Activated T-helper 2 cell treated with anti-CD3 and anti-CD28 coated beads, Interferon-gamma antibody, Interleukin-2, Interleukin-4, amounts not matched to agents 10 μg/mL and 5 μg/mL and 100 μg/mL, durations not matched to agents 14 hours and 24 hours and 36 hours (primary cell): ENCODE measurements around the gene GSS. TPM values are rescaled to one million over a fixed set of nuclear protein-coding genes. Genes with fewer than 3 reads are reported as not detected.

ENCODE experiments used
- DNase-seq: peaks from one replicate; pipeline ENCODE4 v3.0.0; 2021; ENCODE audit warnings: low spot score
- H3K27ac Mint-ChIP-seq: one replicate; pipeline ENCODE4 v1.8.0; 2021; ENCODE audit warnings: mixed read lengths
- H3K27me3 Mint-ChIP-seq: one replicate; pipeline ENCODE4 v1.8.0; 2021; ENCODE audit warnings: low read depth, mixed read lengths
- H3K36me3 Mint-ChIP-seq: one replicate; pipeline ENCODE4 v1.8.0; 2021; ENCODE audit warnings: low read depth, mixed read lengths
- H3K4me1 Mint-ChIP-seq: one replicate; pipeline ENCODE4 v1.8.0; 2021; ENCODE audit warnings: low read depth, mixed read lengths
- H3K4me3 Mint-ChIP-seq: one replicate; pipeline ENCODE4 v1.8.0; 2021; ENCODE audit warnings: low read depth, mild to moderate bottlenecking, moderate library complexity, mixed read lengths
- H3K9me3 Mint-ChIP-seq: one replicate; pipeline ENCODE4 v1.8.0; 2021; ENCODE audit warnings: mixed read lengths
- intact Hi-C: fragments of 100-400 bp; cut with micrococcal nuclease; formaldehyde crosslinking; loops from one replicate; pipeline ENCODE4 v1.15.1; 2023
- total RNA-seq: library from RNA; stranded (reverse); gene quantifications from 2 replicates; pipeline ENCODE4 v1.2.3, GENCODE V29; 2022

The GSS gene
- 70.5 and 77.1 TPM in 2 replicates for total RNA-seq

DNA sequence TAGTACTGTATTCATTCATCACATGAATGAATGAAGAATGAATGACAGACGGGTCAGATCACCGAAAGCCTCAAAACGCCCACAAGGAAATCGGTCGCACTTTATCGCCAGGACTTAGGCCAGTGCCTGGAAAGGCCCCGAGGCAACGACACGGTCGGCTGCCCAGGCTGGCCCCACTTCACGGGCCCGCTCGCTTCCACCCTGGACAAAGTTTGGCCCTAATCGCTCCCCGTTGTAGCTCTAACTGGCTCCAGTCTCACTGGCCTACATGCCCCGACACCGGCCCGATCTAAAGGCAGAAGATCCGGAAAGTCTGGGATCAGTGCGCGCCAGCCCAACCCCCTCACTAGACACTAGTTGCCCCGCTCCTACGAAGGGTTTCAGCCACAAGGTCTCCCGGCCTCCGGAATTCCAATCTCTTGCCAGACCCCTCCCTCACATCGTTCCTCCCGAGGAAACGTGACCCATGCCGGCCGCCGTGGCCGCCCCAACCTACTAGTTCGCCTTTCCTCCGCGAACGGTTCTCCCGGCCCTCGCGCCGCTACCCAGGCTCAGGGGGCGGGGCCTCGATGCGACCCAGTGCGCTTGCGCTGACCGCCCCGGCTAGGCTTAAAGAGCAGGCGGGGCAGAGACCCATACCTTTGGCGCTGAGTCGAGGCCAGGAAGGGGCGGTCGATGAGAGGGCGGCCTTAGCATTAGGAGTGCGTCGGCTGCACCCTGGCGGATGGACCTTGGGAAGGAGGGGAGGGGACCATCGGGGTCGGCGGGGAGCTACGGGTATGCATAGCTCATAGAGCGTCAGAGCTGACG is at the start of gene GSS, which contains the start of gene MYH7B:
TSS of gene GSS (minus strand) at position 576 of the 810 bp plus-strand sequence. CDS start 3,954 bp downstream, outside the sequence.
TSS of gene MYH7B (plus strand) at position 638 of the 810 bp plus-strand sequence. CDS start 22,138 bp downstream, outside the sequence.
- Mint-ChIP-seq H3K27me3 (no peaks in the 10 kb centered on the region), H3K27ac (peak within 1 kb of the TSS; percentile 97), H3K4me1 (peaks cover 15% of the 10 kb centered on the region), H3K9me3 (no peaks in the 10 kb centered on the region), H3K36me3 (peaks cover 4% of the 10 kb centered on the region), H3K4me3 (peak within 1 kb of the TSS; percentile 97)
- DNase-seq: peak; percentile 96
- intact Hi-C loops: loop anchor here (1.0 to 5.0 kb wide), 6 partner anchors 37 to 137 kb away; partner anchors contain the start of genes NCOA6 and TRPC4AP

DNA sequence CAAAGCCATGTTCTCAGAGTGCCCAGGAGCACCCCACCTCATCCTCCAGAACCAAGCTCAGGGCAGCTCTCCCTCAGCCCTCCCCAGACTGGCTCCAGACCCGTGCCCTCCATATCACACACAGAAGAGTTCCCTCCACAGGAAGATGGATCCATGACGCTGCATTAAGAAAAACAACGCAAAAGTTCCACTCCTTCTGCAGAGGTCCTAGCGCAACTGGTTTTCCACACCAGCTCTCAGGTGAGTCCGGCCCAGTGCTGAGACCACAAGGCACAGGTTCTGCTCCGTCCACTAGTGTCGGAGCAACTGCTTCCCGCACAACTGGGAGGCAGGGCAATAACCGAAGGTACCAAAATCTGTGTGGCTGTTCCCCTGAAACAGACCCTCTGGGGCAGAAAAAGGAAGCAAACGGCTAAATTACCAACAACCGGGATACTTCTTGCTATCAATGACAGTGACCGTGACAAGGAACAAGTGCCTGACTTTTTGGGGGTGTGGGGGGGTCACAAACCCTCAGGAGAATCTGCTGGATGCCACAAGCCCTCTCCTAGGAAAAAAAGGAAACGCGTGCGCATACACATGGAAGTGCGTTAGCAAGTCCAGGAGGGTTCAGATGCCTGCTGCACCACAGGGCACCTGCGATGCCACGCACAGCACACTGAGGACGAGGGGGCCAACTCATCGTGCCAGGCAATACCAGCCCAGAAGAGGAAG is 49.3 kb upstream of the GSS start:
- H3K4me3 Mint-ChIP-seq: no peak overlapping the region

DNA sequence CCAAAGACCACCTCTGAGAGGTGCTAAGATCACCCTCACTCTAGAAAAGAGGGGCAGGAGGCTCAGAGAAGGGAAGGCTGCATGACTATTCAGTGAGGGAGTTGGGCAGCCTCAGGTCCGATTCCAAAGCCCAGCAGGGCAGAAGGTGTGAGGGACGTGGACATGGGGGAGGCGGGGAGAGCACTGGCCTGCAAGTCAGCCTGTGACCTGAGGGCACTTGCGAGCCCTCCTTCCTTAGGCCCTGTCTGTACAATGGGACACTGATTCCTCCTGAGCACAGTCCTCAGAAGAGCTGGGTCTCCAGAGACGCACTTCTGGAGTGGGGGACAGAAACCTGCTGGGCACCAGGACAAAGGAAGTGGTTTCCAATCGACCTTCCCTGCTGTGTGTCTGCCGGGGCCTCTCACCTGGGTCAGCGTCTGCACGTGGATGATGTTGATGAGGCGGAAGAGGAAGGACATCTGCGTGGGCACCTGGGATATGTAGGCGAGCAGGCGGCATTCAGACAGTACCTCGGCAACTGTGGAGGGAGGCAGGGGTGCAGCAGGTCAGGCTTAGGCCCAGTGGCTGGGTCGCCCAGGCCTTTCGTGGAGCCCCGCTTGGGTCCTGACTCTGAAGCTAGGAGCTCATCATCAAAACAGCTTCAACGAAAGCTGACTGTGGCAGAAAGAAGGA is 48.6 kb upstream of the GSS start:
- no peaks in the 10 kb centered on the region for H3K27me3 Mint-ChIP-seq
- no peak overlapping the region for H3K27ac Mint-ChIP-seq
- no peak for DNase-seq
- no peaks in the 10 kb centered on the region for H3K4me1 Mint-ChIP-seq
- H3K4me3 Mint-ChIP-seq: no peak overlapping the region
- no peaks in the 10 kb centered on the region for H3K9me3 Mint-ChIP-seq
- intact Hi-C loops: no loop called here
- H3K36me3 Mint-ChIP-seq: peaks cover 59% of the 10 kb centered on the region

More for the DNA sequence above, 49.3 kb upstream of the GSS start:
- Mint-ChIP-seq H3K27me3 (no peaks in the 10 kb centered on the region), H3K27ac (no peak overlapping the region), H3K36me3 (peaks cover 60% of the 10 kb centered on the region), H3K9me3 (no peaks in the 10 kb centered on the region), H3K4me1 (no peaks in the 10 kb centered on the region)
- no peak for DNase-seq
- intact Hi-C loops: no loop called here

DNA sequence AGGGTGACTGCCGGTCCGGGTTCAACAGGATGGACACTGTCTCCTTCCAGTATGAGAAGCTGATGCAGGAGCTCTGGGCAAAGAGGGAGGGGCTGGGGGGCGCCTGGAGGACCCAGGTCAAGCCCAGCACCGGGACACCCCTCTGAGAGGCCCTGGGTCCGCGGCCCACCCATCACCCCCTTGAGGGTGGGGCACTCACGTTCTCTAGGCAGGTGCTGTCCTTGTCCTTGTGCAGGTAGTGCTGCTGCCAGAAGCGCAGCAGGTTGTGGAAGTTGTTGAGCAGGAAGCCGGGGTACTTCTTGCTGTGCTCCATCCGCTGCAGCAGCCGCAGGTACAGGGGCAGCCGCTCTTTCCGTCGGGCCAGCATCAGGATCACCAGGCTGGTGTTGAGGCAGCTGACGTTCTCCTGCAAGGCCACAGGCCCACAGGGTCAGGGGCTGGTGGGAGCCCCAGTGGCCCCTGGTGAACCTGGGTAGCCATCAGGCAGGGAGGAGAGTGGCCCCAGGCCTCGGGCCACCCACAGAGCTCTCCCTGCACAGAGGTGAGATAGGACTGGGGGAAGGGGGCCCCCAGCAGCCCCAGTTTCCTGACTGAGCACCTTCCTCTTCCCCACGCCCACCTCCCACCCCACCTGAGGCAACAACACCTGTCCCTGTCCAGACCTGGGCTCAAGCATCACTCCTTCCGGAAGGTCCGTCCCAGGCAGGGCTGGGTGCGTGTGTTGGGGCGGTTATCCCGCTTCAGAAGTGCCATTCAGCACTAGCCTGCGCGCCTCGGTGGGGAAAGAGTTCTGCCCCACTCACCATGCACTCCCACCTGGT is 47.8 kb upstream of the GSS start:
- Mint-ChIP-seq H3K36me3 (peaks cover 58% of the 10 kb centered on the region), H3K4me1 (no peaks in the 10 kb centered on the region), H3K27ac (no peak overlapping the region), H3K9me3 (no peaks in the 10 kb centered on the region), H3K27me3 (no peaks in the 10 kb centered on the region), H3K4me3 (no peak overlapping the region)
- DNase-seq: no peak
- intact Hi-C loops: no loop called here

- intact Hi-C loops: no loop called here
- Mint-ChIP-seq H3K27ac (no peak overlapping the region), H3K27me3 (no peaks in the 10 kb centered on the region), H3K4me3 (no peak overlapping the region), H3K36me3 (peaks cover 58% of the 10 kb centered on the region), H3K9me3 (no peaks in the 10 kb centered on the region), H3K4me1 (no peaks in the 10 kb centered on the region)
- no peak for DNase-seq
These were observed 47.0 kb upstream of the GSS start for GRCh38 chr20:35002426-35003210.

DNA sequence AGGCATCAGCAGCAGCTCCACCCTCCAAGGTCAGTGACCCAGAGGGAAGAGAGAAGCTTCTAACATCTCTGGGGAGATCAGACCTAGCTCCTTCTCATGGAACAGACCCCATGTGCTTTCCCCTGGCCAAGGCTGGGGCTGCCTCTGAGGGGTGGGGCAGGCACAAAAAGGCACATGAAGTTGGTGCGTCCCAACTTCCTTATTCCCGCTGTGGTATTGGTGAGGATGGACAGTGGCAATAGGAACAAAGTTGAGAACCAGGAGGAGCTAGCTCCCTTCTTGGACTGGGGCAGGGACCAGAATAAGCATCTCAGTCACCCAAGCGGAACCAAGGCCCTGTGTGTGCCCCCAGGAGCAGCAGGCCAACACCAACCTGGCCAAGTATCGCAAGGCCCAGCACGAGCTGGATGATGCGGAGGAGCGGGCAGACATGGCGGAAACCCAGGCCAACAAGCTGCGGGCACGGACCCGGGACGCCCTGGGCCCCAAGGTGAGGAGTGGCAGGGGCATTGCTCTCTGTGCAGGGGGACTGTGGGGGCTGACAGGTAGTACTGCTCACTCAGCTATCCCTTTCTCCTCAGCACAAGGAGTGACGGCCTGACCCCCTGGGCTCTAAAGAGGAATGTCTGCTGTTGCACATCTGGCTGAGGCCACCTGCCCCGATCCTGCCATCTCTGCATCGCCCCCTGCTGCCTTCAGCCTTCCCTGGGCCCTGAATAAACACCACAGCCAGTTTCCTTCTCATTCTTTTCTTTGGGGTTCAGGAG is 46.2 kb upstream of the GSS start:
- no peak overlapping the region for H3K27ac Mint-ChIP-seq
- no peak for DNase-seq
- H3K36me3 Mint-ChIP-seq: peaks cover 55% of the 10 kb centered on the region
- intact Hi-C loops: no loop called here
- H3K9me3 Mint-ChIP-seq: no peaks in the 10 kb centered on the region
- no peaks in the 10 kb centered on the region for H3K27me3 Mint-ChIP-seq
- no peak overlapping the region for H3K4me3 Mint-ChIP-seq
- H3K4me1 Mint-ChIP-seq: no peaks in the 10 kb centered on the region

DNA sequence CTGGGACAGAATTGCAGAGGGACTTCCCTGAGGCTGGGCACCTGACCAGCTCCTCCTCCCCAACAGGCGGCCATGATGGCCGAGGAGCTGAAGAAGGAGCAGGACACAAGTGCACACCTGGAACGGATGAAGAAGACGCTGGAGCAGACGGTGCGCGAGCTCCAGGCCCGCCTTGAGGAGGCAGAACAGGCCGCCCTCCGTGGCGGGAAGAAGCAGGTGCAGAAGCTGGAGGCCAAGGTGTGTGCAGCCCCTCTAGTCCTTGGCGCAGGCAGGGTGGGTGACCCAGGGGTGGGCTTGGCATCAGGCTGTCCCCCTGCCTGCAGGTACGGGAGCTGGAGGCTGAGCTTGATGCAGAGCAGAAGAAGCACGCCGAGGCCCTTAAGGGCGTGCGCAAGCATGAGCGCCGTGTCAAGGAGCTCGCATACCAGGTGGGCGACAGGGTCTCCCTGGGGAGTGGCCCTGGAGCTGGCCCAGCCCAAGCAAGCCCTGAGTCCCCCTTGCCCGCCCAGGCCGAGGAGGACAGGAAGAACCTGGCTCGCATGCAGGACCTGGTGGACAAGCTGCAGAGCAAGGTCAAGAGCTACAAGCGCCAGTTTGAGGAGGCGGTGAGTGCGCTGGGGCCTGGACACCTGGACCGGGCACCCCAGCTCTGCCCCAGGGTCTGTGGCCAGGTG is 45.5 kb upstream of the GSS start:
- H3K27ac Mint-ChIP-seq: no peak overlapping the region
- peaks cover 55% of the 10 kb centered on the region for H3K36me3 Mint-ChIP-seq
- no peak for DNase-seq
- no peak overlapping the region for H3K4me3 Mint-ChIP-seq
- no peaks in the 10 kb centered on the region for H3K9me3 Mint-ChIP-seq
- no peaks in the 10 kb centered on the region for H3K27me3 Mint-ChIP-seq
- intact Hi-C loops: no loop called here
- no peaks in the 10 kb centered on the region for H3K4me1 Mint-ChIP-seq

DNA sequence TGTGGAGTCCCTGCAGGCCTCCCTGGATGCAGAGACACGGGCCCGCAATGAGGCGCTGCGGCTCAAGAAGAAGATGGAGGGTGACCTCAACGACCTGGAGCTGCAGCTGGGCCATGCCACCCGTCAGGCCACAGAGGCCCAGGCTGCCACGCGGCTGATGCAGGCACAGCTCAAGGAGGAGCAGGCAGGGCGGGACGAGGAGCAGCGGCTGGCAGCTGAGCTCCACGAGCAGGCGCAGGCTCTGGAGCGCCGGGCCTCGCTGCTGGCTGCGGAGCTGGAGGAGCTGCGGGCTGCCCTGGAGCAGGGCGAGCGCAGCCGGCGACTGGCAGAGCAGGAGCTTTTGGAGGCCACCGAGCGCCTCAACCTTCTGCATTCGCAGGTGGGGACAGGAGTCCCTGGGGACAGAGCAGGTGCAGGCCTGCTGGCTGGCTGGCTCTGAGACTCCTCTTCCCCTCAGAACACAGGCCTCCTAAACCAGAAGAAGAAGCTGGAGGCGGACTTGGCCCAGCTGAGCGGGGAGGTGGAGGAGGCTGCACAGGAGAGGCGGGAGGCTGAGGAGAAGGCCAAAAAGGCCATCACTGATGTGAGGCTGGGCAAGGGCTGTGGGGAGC is 44.8 kb upstream of the GSS start:
- Mint-ChIP-seq H3K27me3 (no peaks in the 10 kb centered on the region), H3K9me3 (no peaks in the 10 kb centered on the region), H3K36me3 (peaks cover 51% of the 10 kb centered on the region), H3K27ac (no peak overlapping the region), H3K4me3 (no peak overlapping the region), H3K4me1 (no peaks in the 10 kb centered on the region)
- intact Hi-C loops: no loop called here
- no peak for DNase-seq

DNA sequence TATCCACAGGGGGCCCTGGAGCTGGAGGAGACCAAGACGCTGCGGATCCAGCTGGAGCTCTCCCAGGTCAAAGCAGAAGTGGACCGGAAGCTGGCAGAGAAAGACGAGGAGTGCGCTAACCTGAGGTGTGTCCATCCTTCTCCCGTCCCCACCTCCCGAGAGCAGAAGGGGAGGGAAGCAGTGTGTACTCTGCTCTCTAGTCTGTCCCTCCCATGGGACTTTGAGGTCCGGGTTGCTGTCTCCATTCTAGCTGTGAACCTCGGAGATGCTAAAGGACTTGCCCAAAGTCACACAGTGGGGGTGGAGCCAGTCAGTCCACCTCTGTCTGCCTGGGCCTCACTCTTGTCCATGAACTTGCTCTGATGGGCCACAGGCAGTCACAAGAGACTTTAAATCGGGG is 44.2 kb upstream of the GSS start:
- intact Hi-C loops: no loop called here
- H3K4me3 Mint-ChIP-seq: no peak overlapping the region
- DNase-seq: no peak
- no peaks in the 10 kb centered on the region for H3K4me1 Mint-ChIP-seq
- H3K27me3 Mint-ChIP-seq: no peaks in the 10 kb centered on the region
- H3K27ac Mint-ChIP-seq: no peak overlapping the region
- no peaks in the 10 kb centered on the region for H3K9me3 Mint-ChIP-seq
- H3K36me3 Mint-ChIP-seq: peaks cover 46% of the 10 kb centered on the region

GRCh38 chr20:34999021-34999451 is 43.4 kb upstream of the GSS start:
- Mint-ChIP-seq H3K9me3 (no peaks in the 10 kb centered on the region), H3K27ac (no peak overlapping the region), H3K4me3 (no peak overlapping the region), H3K4me1 (no peaks in the 10 kb centered on the region), H3K27me3 (no peaks in the 10 kb centered on the region), H3K36me3 (peaks cover 40% of the 10 kb centered on the region)
- DNase-seq: no peak
- intact Hi-C loops: no loop called here
